Measurements from ENCODE around the gene ATP10D.

Gene ATP10D

DNA sequence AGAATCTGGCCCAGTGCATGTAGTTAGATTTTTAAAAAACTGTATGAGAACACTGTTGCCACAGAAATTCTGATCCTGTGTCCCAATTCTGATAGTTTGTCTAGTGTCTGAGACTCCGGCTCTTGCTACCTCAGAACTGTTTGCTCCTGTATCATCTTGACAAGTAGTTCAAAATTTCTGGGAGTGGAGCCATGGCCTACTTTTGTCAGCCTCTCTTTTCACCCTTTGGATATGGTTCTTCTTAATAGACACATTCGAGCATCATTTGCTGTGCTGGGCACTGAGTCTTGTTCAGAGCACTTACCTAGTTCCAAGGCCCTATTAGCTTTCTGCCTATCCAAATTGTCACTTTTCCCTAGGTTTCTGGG is 46.9 kb downstream of the ATP10D start:
- no peak overlapping the region for H3K27ac ChIP-seq (ENCODE audit: insufficient read depth in 1 of 2, low read depth in 1 of 2, low read length in 2 of 2, poor library complexity in 1 of 2, severe bottlenecking in 2 of 2)
- H3K36me3 ChIP-seq (ENCODE audit: control insufficient read depth in 4 of 4, insufficient read depth in 4 of 4, low read length in 3 of 4), result peaks cover 6 to 38% (median 11%) of the 10 kb centered on the region in 4 experiments
- peaks cover 13 to 20% (median 19%) of the 10 kb centered on the region in 4 experiments for H3K4me1 ChIP-seq (ENCODE audit: control extremely low read depth in 1 of 4, control insufficient read depth in 4 of 4, insufficient read depth in 4 of 4, low read length in 3 of 4)
- H3K27me3 ChIP-seq (replicated peaks in 2 of 5; ENCODE audit: control insufficient read depth in 4 of 5, insufficient read depth in 5 of 5, low read length in 4 of 5), result peaks cover 0 to 2% (median 0%) of the 10 kb centered on the region in 5 experiments
- WGBS (ENCODE audit: insufficient coverage), result 8% methylated on average over 2 of the region's 2 CpGs
- H3K4me3 ChIP-seq (ENCODE audit: control insufficient read depth in 1 of 7, extremely low read depth in 1 of 7, insufficient read depth in 4 of 7, low read depth in 2 of 7, low read length in 6 of 7), result peak overlapping the region in 1 of 7 experiments; percentile 44
- DNase-seq, result no peak
- ChIA-PET POLR2A (no interaction called here), CTCF (interaction anchor here (0.8 to 2.2 kb wide), 4 partner anchors 11 to 73 kb away, joined by 3 to 8 read pairs (median 4); no protein-coding TSS in a partner anchor)
- peaks cover 0 to 8% (median 4%) of the 10 kb centered on the region in 5 experiments for H3K9me3 ChIP-seq (ENCODE audit: control extremely low read depth in 1 of 5, control insufficient read depth in 4 of 5, insufficient read depth in 2 of 5, low read depth in 1 of 5, low read length in 4 of 5)

DNA sequence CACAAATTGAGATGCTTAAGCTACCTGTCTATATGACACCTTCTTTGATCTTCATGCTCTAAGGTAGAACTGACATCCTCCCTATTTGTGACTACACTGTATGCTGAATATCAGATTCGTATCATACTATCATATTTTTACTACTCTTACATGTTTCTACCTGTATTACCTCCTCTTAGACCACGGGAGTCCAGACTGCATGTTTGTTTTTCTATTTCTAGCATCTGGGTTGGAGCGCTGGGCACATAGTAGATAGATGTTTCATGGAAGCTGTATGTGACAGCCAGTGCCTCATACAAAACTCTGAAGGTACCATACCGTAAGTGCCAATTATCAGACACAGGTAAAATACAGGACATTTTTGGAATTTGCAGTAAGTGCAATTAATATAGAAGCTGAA is 47.6 kb downstream of the ATP10D start:
- CTCF ChIA-PET, result interaction anchor here (0.6 to 2.2 kb wide), 3 partner anchors 22 to 32 kb away, joined by 3 to 8 read pairs (median 5); no protein-coding TSS in a partner anchor
- POLR2A ChIA-PET, result no interaction called here
- peaks cover 4 to 37% (median 10%) of the 10 kb centered on the region in 4 experiments for H3K36me3 ChIP-seq (ENCODE audit: control insufficient read depth in 4 of 4, insufficient read depth in 4 of 4, low read length in 3 of 4)

DNA sequence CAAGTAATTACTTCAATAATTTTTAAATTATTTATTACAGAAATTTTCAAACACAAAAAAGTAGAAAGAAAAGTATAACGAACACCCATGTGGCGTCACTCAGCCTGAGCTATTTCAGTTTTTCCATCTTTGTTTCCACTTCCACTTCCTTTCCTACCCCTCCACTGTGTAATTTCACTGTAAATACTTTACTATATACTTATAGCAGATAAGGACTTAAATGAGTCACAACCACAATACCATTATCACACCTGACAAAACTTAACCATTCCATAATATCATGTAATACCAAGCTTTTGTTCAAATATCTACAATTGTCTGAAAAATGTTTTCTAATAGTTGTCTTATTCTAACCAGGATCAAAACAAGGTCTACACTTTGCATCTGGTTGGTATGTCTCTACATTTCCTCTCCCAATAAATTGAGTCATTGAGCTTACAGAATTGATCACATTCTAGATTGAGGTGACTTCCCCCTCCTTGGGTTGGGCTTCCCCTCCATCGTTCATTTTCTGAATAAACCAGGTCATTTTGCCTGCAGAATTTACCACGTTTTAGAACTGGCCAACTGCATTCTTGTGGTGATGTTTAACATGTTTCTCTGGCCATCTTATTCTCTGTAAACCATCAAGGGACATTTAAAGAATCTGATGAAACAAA is 48.7 kb downstream of the ATP10D start:
- H3K36me3 ChIP-seq (ENCODE audit: control insufficient read depth in 4 of 4, insufficient read depth in 4 of 4, low read length in 3 of 4), result peaks cover 7 to 36% (median 10%) of the 10 kb centered on the region in 4 experiments
- no peak overlapping the region for H3K27ac ChIP-seq (ENCODE audit: insufficient read depth in 1 of 2, low read depth in 1 of 2, low read length in 2 of 2, poor library complexity in 1 of 2, severe bottlenecking in 2 of 2)
- H3K9me3 ChIP-seq (ENCODE audit: control extremely low read depth in 1 of 5, control insufficient read depth in 4 of 5, insufficient read depth in 2 of 5, low read depth in 1 of 5, low read length in 4 of 5), result peaks cover 0 to 8% (median 4%) of the 10 kb centered on the region in 5 experiments
- ChIA-PET CTCF (no interaction called here), POLR2A (interaction anchor here (0.7 kb wide), 1 partner anchor 1453 kb away, joined by 11 read pairs; no protein-coding TSS in a partner anchor)
- 100% methylated on average over 1 of the region's 4 CpGs for WGBS (ENCODE audit: insufficient coverage)
- no peak overlapping the region for H3K4me3 ChIP-seq (ENCODE audit: control insufficient read depth in 1 of 7, extremely low read depth in 1 of 7, insufficient read depth in 4 of 7, low read depth in 2 of 7, low read length in 6 of 7)
- H3K4me1 ChIP-seq (ENCODE audit: control extremely low read depth in 1 of 4, control insufficient read depth in 4 of 4, insufficient read depth in 4 of 4, low read length in 3 of 4), result peaks cover 13 to 20% (median 19%) of the 10 kb centered on the region in 4 experiments
- peaks cover 0 to 2% (median 0%) of the 10 kb centered on the region in 5 experiments for H3K27me3 ChIP-seq (replicated peaks in 2 of 5; ENCODE audit: control insufficient read depth in 4 of 5, insufficient read depth in 5 of 5, low read length in 4 of 5)
- no peak for DNase-seq

More for the DNA sequence above, 47.6 kb downstream of the ATP10D start:
- H3K4me3 ChIP-seq (ENCODE audit: control insufficient read depth in 1 of 7, extremely low read depth in 1 of 7, insufficient read depth in 4 of 7, low read depth in 2 of 7, low read length in 6 of 7), result no peak overlapping the region
- H3K4me1 ChIP-seq (ENCODE audit: control extremely low read depth in 1 of 4, control insufficient read depth in 4 of 4, insufficient read depth in 4 of 4, low read length in 3 of 4), result peaks cover 13 to 20% (median 19%) of the 10 kb centered on the region in 4 experiments
- DNase-seq, result no peak
- WGBS (ENCODE audit: insufficient coverage), result 100% methylated on average over 2 of the region's 4 CpGs
- H3K27me3 ChIP-seq (replicated peaks in 2 of 5; ENCODE audit: control insufficient read depth in 4 of 5, insufficient read depth in 5 of 5, low read length in 4 of 5), result peaks cover 0 to 2% (median 0%) of the 10 kb centered on the region in 5 experiments
- H3K9me3 ChIP-seq (ENCODE audit: control extremely low read depth in 1 of 5, control insufficient read depth in 4 of 5, insufficient read depth in 2 of 5, low read depth in 1 of 5, low read length in 4 of 5), result peaks cover 0 to 8% (median 4%) of the 10 kb centered on the region in 5 experiments
- no peak overlapping the region for H3K27ac ChIP-seq (ENCODE audit: insufficient read depth in 1 of 2, low read depth in 1 of 2, low read length in 2 of 2, poor library complexity in 1 of 2, severe bottlenecking in 2 of 2)

DNA sequence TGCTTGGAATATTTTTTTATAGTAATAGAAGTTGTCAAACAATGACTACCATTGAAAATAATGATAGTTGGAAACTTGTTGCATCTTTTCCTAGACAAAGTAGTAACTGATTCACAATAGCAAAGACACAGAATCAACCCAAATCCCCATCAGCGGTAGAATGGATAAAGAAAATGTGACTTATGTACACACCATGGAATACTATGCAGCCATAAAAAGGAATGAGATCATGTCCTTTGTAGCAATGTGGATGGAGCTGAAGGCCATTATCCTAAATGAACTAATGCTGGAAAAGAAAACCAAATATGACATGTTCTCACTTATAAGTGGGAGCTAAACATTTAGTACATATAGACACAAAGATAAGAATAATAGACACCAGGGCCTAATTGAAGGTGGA is 49.7 kb downstream of the ATP10D start:
- CTCF ChIA-PET, result interaction anchor here (0.7 kb wide), 1 partner anchor 357 kb away, joined by 3 read pairs; no protein-coding TSS in a partner anchor
- POLR2A ChIA-PET, result no interaction called here
- no CpG with 5 or more reads among the region's 1 CpG for WGBS (ENCODE audit: insufficient coverage)
- Histone ChIP-seq H3K9me3 (ENCODE audit: control extremely low read depth in 1 of 5, control insufficient read depth in 4 of 5, insufficient read depth in 2 of 5, low read depth in 1 of 5, low read length in 4 of 5) (peaks cover 0 to 4% (median 0%) of the 10 kb centered on the region in 5 experiments), H3K4me3 (ENCODE audit: control insufficient read depth in 1 of 7, extremely low read depth in 1 of 7, insufficient read depth in 4 of 7, low read depth in 2 of 7, low read length in 6 of 7) (no peak overlapping the region), H3K27me3 (replicated peaks in 2 of 5; ENCODE audit: control insufficient read depth in 4 of 5, insufficient read depth in 5 of 5, low read length in 4 of 5) (peaks cover 0 to 2% (median 0%) of the 10 kb centered on the region in 5 experiments), H3K36me3 (ENCODE audit: control insufficient read depth in 4 of 4, insufficient read depth in 4 of 4, low read length in 3 of 4) (peaks cover 7 to 33% (median 10%) of the 10 kb centered on the region in 4 experiments), H3K4me1 (ENCODE audit: control extremely low read depth in 1 of 4, control insufficient read depth in 4 of 4, insufficient read depth in 4 of 4, low read length in 3 of 4) (peaks cover 13 to 20% (median 19%) of the 10 kb centered on the region in 4 experiments), H3K27ac (ENCODE audit: insufficient read depth in 1 of 2, low read depth in 1 of 2, low read length in 2 of 2, poor library complexity in 1 of 2, severe bottlenecking in 2 of 2) (no peak overlapping the region)
- no peak for DNase-seq

DNA sequence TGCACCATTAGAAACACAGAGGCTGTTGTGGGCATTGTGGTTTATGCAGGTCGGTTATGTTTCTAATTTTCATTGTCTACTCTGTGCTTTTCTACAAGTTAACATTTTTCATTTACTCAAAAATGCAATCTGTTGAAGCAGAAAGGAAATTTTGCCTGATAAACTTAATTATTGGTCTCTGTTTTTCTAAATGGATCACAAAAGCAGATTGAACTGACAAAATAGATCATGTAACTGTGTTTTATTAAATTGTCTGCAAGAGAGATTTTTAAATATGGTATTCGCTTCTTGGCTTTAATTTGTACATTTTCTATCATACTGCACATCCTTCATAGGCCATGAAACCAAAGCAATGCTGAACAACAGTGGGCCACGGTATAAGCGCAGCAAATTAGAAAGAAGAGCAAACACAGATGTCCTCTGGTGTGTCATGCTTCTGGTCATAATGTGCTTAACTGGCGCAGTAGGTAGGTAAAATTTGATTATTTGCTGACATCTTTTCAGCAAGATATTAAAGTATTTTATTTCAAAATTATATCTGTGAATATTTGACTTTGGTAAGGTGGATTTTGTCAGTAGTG is 50.6 kb downstream of the ATP10D start:
- 75% methylated on average over 2 of the region's 5 CpGs for WGBS (ENCODE audit: insufficient coverage)

DNA sequence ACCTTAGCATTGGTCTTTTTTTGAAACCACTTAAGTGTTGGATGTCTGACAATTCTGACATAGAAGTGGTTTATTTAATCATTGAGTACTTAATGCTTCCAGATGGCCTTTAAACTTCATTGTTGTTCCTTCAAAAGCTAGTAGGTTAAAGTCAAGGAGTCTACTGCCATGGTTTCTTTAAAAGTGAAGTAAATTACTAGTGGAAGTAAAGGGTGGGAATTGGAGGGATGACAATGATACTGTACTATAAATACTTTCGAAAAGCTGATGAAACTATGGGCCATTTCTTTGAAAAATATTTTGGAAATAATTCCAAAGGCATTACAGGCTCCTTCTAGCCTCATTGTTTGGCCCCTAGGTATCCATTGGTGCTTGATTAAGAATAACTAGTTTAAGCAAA is 51.9 kb downstream of the ATP10D start:
- ChIA-PET CTCF (no interaction called here), POLR2A (interaction anchor here (0.7 kb wide), 1 partner anchor 1780 kb away, joined by 4 read pairs; no protein-coding TSS in a partner anchor)

More for the DNA sequence above, 50.6 kb downstream of the ATP10D start:
- Histone ChIP-seq H3K9me3 (ENCODE audit: control extremely low read depth in 1 of 5, control insufficient read depth in 4 of 5, insufficient read depth in 2 of 5, low read depth in 1 of 5, low read length in 4 of 5) (peaks cover 0 to 4% (median 0%) of the 10 kb centered on the region in 5 experiments), H3K4me1 (ENCODE audit: control extremely low read depth in 1 of 4, control insufficient read depth in 4 of 4, insufficient read depth in 4 of 4, low read length in 3 of 4) (peaks cover 13 to 20% (median 19%) of the 10 kb centered on the region in 4 experiments), H3K36me3 (ENCODE audit: control insufficient read depth in 4 of 4, insufficient read depth in 4 of 4, low read length in 3 of 4) (peaks cover 7 to 34% (median 10%) of the 10 kb centered on the region in 4 experiments), H3K27me3 (replicated peaks in 2 of 5; ENCODE audit: control insufficient read depth in 4 of 5, insufficient read depth in 5 of 5, low read length in 4 of 5) (peaks cover 0 to 2% (median 0%) of the 10 kb centered on the region in 5 experiments), H3K27ac (ENCODE audit: insufficient read depth in 1 of 2, low read depth in 1 of 2, low read length in 2 of 2, poor library complexity in 1 of 2, severe bottlenecking in 2 of 2) (no peak overlapping the region), H3K4me3 (ENCODE audit: control insufficient read depth in 1 of 7, extremely low read depth in 1 of 7, insufficient read depth in 4 of 7, low read depth in 2 of 7, low read length in 6 of 7) (no peak overlapping the region)
- ChIA-PET CTCF (no interaction called here), POLR2A (no interaction called here)
- DNase-seq, result no peak

More for the DNA sequence above, 51.9 kb downstream of the ATP10D start:
- Histone ChIP-seq H3K27ac (ENCODE audit: insufficient read depth in 1 of 2, low read depth in 1 of 2, low read length in 2 of 2, poor library complexity in 1 of 2, severe bottlenecking in 2 of 2) (no peak overlapping the region), H3K27me3 (replicated peaks in 2 of 5; ENCODE audit: control insufficient read depth in 4 of 5, insufficient read depth in 5 of 5, low read length in 4 of 5) (peaks cover 0 to 2% (median 0%) of the 10 kb centered on the region in 5 experiments), H3K36me3 (ENCODE audit: control insufficient read depth in 4 of 4, insufficient read depth in 4 of 4, low read length in 3 of 4) (peaks cover 7 to 36% (median 10%) of the 10 kb centered on the region in 4 experiments), H3K4me1 (ENCODE audit: control extremely low read depth in 1 of 4, control insufficient read depth in 4 of 4, insufficient read depth in 4 of 4, low read length in 3 of 4) (peaks cover 4 to 9% (median 8%) of the 10 kb centered on the region in 4 experiments), H3K4me3 (ENCODE audit: control insufficient read depth in 1 of 7, extremely low read depth in 1 of 7, insufficient read depth in 4 of 7, low read depth in 2 of 7, low read length in 6 of 7) (no peak overlapping the region), H3K9me3 (ENCODE audit: control extremely low read depth in 1 of 5, control insufficient read depth in 4 of 5, insufficient read depth in 2 of 5, low read depth in 1 of 5, low read length in 4 of 5) (peaks cover 0 to 4% (median 0%) of the 10 kb centered on the region in 5 experiments)
- DNase-seq, result no peak
- no CpG with 5 or more reads among the region's 1 CpG for WGBS (ENCODE audit: insufficient coverage)

All from common myeloid progenitor, CD34-positive (primary cell).